Right lobe of liver (tissue), 6 donors: Measurements from ENCODE around the gene FBXO7. TPM values are rescaled to one million over a fixed set of nuclear protein-coding genes. Genes with fewer than 3 reads are reported as not detected.

Source experiments
- ATAC-seq, 4 donors: fragments of 200-7000 bp; cut with Tn5 transposase; one replicate each; pipeline ENCODE4 v1.9.1; 2020; ENCODE audit warnings: mild to moderate bottlenecking in 4 of 4, moderate library complexity in 4 of 4
- DNase-seq, 3 donors: peaks; one replicate each; pipeline ENCODE4 v3.0.0-alpha.2; 2020
- H3K27ac ChIP-seq, 3 donors: fragments of 200-600 bp; one replicate each; pipeline ENCODE4 v1.8.0; 2022
- H3K27me3 ChIP-seq, 2 donors: fragments of 200-600 bp; one replicate each; pipeline ENCODE4 v1.8.0; 2022
- H3K36me3 ChIP-seq, 4 donors: fragments of 200-600 bp; sonication (generic) in 1 of 4; one replicate each; pipeline versions ENCODE4 v1.5.1 to v1.8.0; 2017 to 2022; ENCODE audit warnings: control low read depth in 1 of 4
- H3K4me1 ChIP-seq, 4 donors: fragments of 200-600 bp; sonication (generic) in 1 of 4; one replicate each; pipeline versions ENCODE4 v1.5.1 to v1.8.0; 2017 to 2022; ENCODE audit warnings: control low read depth in 1 of 4
- H3K4me3 ChIP-seq, 3 donors: fragments of 200-600 bp; one replicate each; pipeline ENCODE4 v1.8.0; 2022
- H3K9me3 ChIP-seq, 4 donors: fragments of 200-600 bp; sonication (generic) in 1 of 4; one replicate each; pipeline versions ENCODE4 v1.5.1 to v1.8.0; 2017 to 2022; ENCODE audit warnings: control low read depth in 1 of 4
- CTCF ChIP-seq, 4 donors: fragments of 200-600 bp in 3 of 4; fragments of 450-650 bp in 1 of 4; IDR thresholded peaks; one replicate each; pipeline versions ENCODE4 v1.5.1 to v1.8.0; 2016 to 2022; ENCODE audit warnings: antibody characterized with exemption in 4 of 4, mild to moderate bottlenecking in 2 of 4
- POLR2A ChIP-seq: fragments of 450-650 bp; IDR thresholded peaks from one replicate; pipeline ENCODE4 v1.6.1; 2017; ENCODE audit warnings: antibody characterized with exemption, mild to moderate bottlenecking
- WGBS: methylation state at CpG from one replicate; pipeline ENCODE4 v1.1.6; 2018; ENCODE audit warnings: low coverage, low lambda C conversion rate; ENCODE audit not compliant: insufficient coverage; ENCODE audit errors: missing lambda C conversion rate; 5-methylcytosine and 5-hydroxymethylcytosine counted together
- intact Hi-C, 2 donors: fragments of 100-400 bp; cut with DNase I; formaldehyde crosslinking; loops; one replicate each; pipeline versions ENCODE4 v1.11.2 to v1.14.1; 2022
- total RNA-seq, 6 experiments: library from RNA; depleted of rRNA in 2 of 6; stranded (reverse); fragments of >200 nt in 2 of 6; fragmentation: NEBNext Ultra II Directional in 3 of 6; extraction: Animal tissue kit (Norgen Biotek cat#: 25700) in 3 of 6; gene quantifications; one replicate each; pipeline versions ENCODE4 v1.1.0 to v1.2.4, GENCODE V29; 2016 to 2023
- donor health status: DM: no; HTN: yes; CAD: no.
- donor health status: DM: no; HTN: no; CAD: no.
- donor health status: DM: no; HTN: no; CAD: no.
- donor health status: DM: no; HTN: yes; CAD: no.
- donor health status: DM: no; HTN: yes; CAD: no.

The FBXO7 gene
- total RNA-seq, 6 experiments from 2014 or later: 37.7 to 100 (median 52.5) TPM

- intact Hi-C loops: no loop called here
- ATAC-seq (no peak), DNase-seq (no peak)
- TF ChIP-seq POLR2A (no peak), CTCF (IDR thresholded peaks at IDR 0.05) (no peak)
- Histone ChIP-seq H3K36me3 (no peaks in the 10 kb centered on the region), H3K9me3 (no peaks in the 10 kb centered on the region), H3K27me3 (no peaks in the 10 kb centered on the region), H3K27ac (no peak overlapping the region), H3K4me1 (peaks cover 0 to 19% (median 3%) of the 10 kb centered on the region in 4 donors), H3K4me3 (no peak overlapping the region)
- 81% methylated on average over 6 of the region's 6 CpGs for WGBS
These were observed 70.4 kb downstream of the FBXO7 start for GRCh38 chr22:32544953-32545558.

- intact Hi-C loops: no loop called here
- Histone ChIP-seq H3K27me3 (no peaks in the 10 kb centered on the region), H3K36me3 (no peaks in the 10 kb centered on the region), H3K9me3 (no peaks in the 10 kb centered on the region), H3K4me1 (peaks cover 0 to 13% (median 0%) of the 10 kb centered on the region in 4 donors), H3K27ac (no peak overlapping the region), H3K4me3 (no peak overlapping the region)
- ATAC-seq (peak in 1 of 4 donors; percentile 57), DNase-seq (no peak)
- TF ChIP-seq POLR2A (no peak), CTCF (IDR thresholded peaks at IDR 0.05) (no peak)
- 64% methylated on average over 4 of the region's 4 CpGs for WGBS
These were observed 71.2 kb downstream of the FBXO7 start for GRCh38 chr22:32545801-32546200.

GRCh38 chr22:32546496-32546895 lies 71.9 kb downstream of the FBXO7 start:
- ATAC-seq: peak; percentile 66 to 90 (median 69)
- Histone ChIP-seq H3K36me3 (no peaks in the 10 kb centered on the region), H3K4me3 (no peak overlapping the region), H3K9me3 (no peaks in the 10 kb centered on the region), H3K27ac (no peak overlapping the region), H3K27me3 (no peaks in the 10 kb centered on the region), H3K4me1 (peaks cover 0 to 11% (median 0%) of the 10 kb centered on the region in 4 donors)
- no peak for TF ChIP-seq CTCF (IDR thresholded peaks at IDR 0.05)
- no peak for TF ChIP-seq POLR2A
- intact Hi-C loops: no loop called here
- WGBS: 35% methylated on average over 3 of the region's 4 CpGs
- DNase-seq: peak in 1 of 3 donors; percentile 65

GRCh38 chr22:32546935-32547334 lies 72.3 kb downstream of the FBXO7 start:
- H3K36me3 ChIP-seq: no peaks in the 10 kb centered on the region
- TF ChIP-seq CTCF (IDR thresholded peaks at IDR 0.05) (no peak), POLR2A (no peak)
- no peak overlapping the region for H3K4me3 ChIP-seq
- peaks cover 0 to 11% (median 0%) of the 10 kb centered on the region in 4 donors for H3K4me1 ChIP-seq
- H3K27me3 ChIP-seq: no peaks in the 10 kb centered on the region
- intact Hi-C loops: no loop called here
- no peaks in the 10 kb centered on the region for H3K9me3 ChIP-seq
- ATAC-seq (no peak), DNase-seq (no peak)
- WGBS: 84% methylated on average over 8 of the region's 9 CpGs
- no peak overlapping the region for H3K27ac ChIP-seq
